GM12878 (cell line): ENCODE results near the gene MED13. TPM values are rescaled to one million over a fixed set of nuclear protein-coding genes. Genes with fewer than 3 reads are reported as not detected.

ENCODE experiments used
- ATF7 ChIP-seq: fragments of 450-650 bp; IDR thresholded peaks from 2 replicates; pipeline ENCODE4 v1.6.1; 2016; ENCODE audit warnings: low read depth, mild to moderate bottlenecking
- BMI1 ChIP-seq: fragments of 450-650 bp; IDR thresholded peaks from 2 replicates; pipeline ENCODE4 v1.6.1; 2016; ENCODE audit warnings: mild to moderate bottlenecking, moderate library complexity, borderline replicate concordance
- CBFB ChIP-seq: IDR thresholded peaks from 2 replicates; pipeline ENCODE4 v1.6.1; 2016; ENCODE audit warnings: antibody characterized with exemption, low read depth
- CHD4 ChIP-seq: fragments of 200-600 bp; sonication (generic); IDR thresholded peaks from 2 replicates; pipeline ENCODE4 v1.6.1; 2016; ENCODE audit warnings: mild to moderate bottlenecking
- CREM ChIP-seq: IDR thresholded peaks from 2 replicates; pipeline ENCODE4 v1.6.1; 2014; ENCODE audit warnings: antibody characterized with exemption, low read depth
- EGR1 ChIP-seq, 2 experiments: IDR thresholded peaks; 1 replicate in 1 of 2; 2 replicates in 1 of 2; pipeline ENCODE4 v1.6.1; 2011 to 2012; ENCODE audit warnings: low read depth in 2 of 2, low read length in 2 of 2, borderline replicate concordance in 1 of 2, mild to moderate bottlenecking in 1 of 2, moderate library complexity in 1 of 2
- GABPA ChIP-seq: IDR thresholded peaks from 2 replicates; pipeline ENCODE4 v1.6.1; 2014; ENCODE audit warnings: antibody characterized with exemption, low read depth, mild to moderate bottlenecking, inconsistent platforms
- GATAD2B ChIP-seq: fragments of 450-650 bp; conservative IDR thresholded peaks from 2 replicates; pipeline ENCODE4 v1.6.1; 2017; ENCODE audit warnings: low read depth, mild to moderate bottlenecking, moderate library complexity
- NBN ChIP-seq: fragments of 450-650 bp; IDR thresholded peaks from 2 replicates; pipeline ENCODE4 v1.6.1; 2016
- NFIC ChIP-seq: IDR thresholded peaks from 2 replicates; pipeline ENCODE4 v1.6.1; 2012; ENCODE audit warnings: low read depth, mild to moderate bottlenecking, inconsistent platforms, low read length, moderate library complexity
- NFXL1 ChIP-seq: fragments of 450-650 bp; IDR thresholded peaks from 2 replicates; pipeline ENCODE4 v1.6.1; 2017; ENCODE audit warnings: antibody characterized with exemption, mild to moderate bottlenecking, borderline replicate concordance
- PAX5 ChIP-seq: IDR thresholded peaks from 2 replicates; pipeline ENCODE4 v1.6.1; 2011; ENCODE audit warnings: low read depth, low read length, borderline replicate concordance
- PML ChIP-seq: IDR thresholded peaks from 2 replicates; pipeline ENCODE4 v1.6.1; 2012; ENCODE audit warnings: low read length, inconsistent platforms
- POLR2A ChIP-seq: IDR thresholded peaks from 2 replicates; pipeline ENCODE4 v1.6.1; 2011; ENCODE audit warnings: low read depth, mild to moderate bottlenecking, low read length
- POU2F2 ChIP-seq: IDR thresholded peaks from 3 replicates; pipeline ENCODE4 v1.6.1; 2011; ENCODE audit warnings: low read depth, mild to moderate bottlenecking, low read length, borderline replicate concordance
- RBBP5 ChIP-seq: fragments of 200-600 bp; sonication (generic); conservative IDR thresholded peaks from 2 replicates; pipeline ENCODE4 v1.6.1; 2016
- SIX5 ChIP-seq: IDR thresholded peaks from 2 replicates; pipeline ENCODE4 v1.6.1; 2011; ENCODE audit warnings: mild to moderate bottlenecking, low read depth, low read length, moderate library complexity; ENCODE audit not compliant: severe bottlenecking
- SREBF2 ChIP-seq: IDR thresholded peaks from 2 replicates; pipeline ENCODE4 v1.6.1; 2012; ENCODE audit warnings: mild to moderate bottlenecking, low read length
- SRF ChIP-seq, 2 experiments: IDR thresholded peaks; 2 replicates each; pipeline ENCODE4 v1.6.1; 2011; ENCODE audit warnings: low read depth in 2 of 2, low read length in 2 of 2, mild to moderate bottlenecking in 1 of 2, moderate library complexity in 1 of 2
- TCF12 ChIP-seq: IDR thresholded peaks from 2 replicates; pipeline ENCODE4 v1.6.1; 2011; ENCODE audit warnings: low read depth, mild to moderate bottlenecking, low read length
- TCF7 ChIP-seq: IDR thresholded peaks from 2 replicates; pipeline ENCODE4 v1.6.1; 2014; ENCODE audit warnings: antibody characterized with exemption, borderline replicate concordance
- YBX1 ChIP-seq: fragments of 450-650 bp; IDR thresholded peaks from 2 replicates; pipeline ENCODE4 v1.6.1; 2016; ENCODE audit warnings: antibody characterized with exemption
- polyA plus RNA-seq, 11 experiments: library from polyadenylated mRNA; depleted of rRNA in 4 of 11; unstranded in 6 of 11; stranded (reverse) in 5 of 11; fragments of >200 nt; fragmentation: Nextera tagmentation in 4 of 11; fragmentation: Illumina TruSeq in 1 of 11; extraction: Ambion mirVana in 4 of 11; extraction: Trizol in 1 of 11; gene quantifications; 1 replicate in 1 of 11; 2 replicates in 10 of 11; pipeline versions ENCODE4 v1.2.1 to v1.2.3, GENCODE V29; 2011 to 2016; ENCODE audit warnings: inconsistent platforms in 2 of 11, missing spikeins in 2 of 11, low read depth in 1 of 11
- total RNA-seq, 4 experiments: library from RNA; depleted of rRNA in 3 of 4; stranded (reverse); fragments of >200 nt in 3 of 4; fragmentation: Illumina TruSeq in 1 of 4; extraction: Trizol in 1 of 4; gene quantifications; 2 replicates each; pipeline versions ENCODE4 v1.2.1 to v1.2.3, GENCODE V29; 2013 to 2021
- TF ChIP-seq, protein P1 (sequence below): IDR thresholded peaks from 2 replicates; pipeline ENCODE4 v1.6.1; 2012; ENCODE audit warnings: low read depth, low read length, improper control_type of control experiment
- TF ChIP-seq, protein P2 (sequence below): IDR thresholded peaks from 2 replicates; pipeline ENCODE4 v1.6.1; 2011; ENCODE audit warnings: mild to moderate bottlenecking, low read depth, low read length, moderate library complexity; ENCODE audit not compliant: insufficient replicate concordance
- TF ChIP-seq, protein P3 (sequence below): fragments of 450-650 bp; IDR thresholded peaks from 2 replicates; pipeline ENCODE4 v1.6.1; 2016; ENCODE audit warnings: mild to moderate bottlenecking
- TF ChIP-seq, protein P4 (sequence below): fragments of 450-650 bp; IDR thresholded peaks from 2 replicates; pipeline ENCODE4 v1.6.1; 2016; ENCODE audit warnings: mild to moderate bottlenecking
- TF ChIP-seq, protein P5 (sequence below): fragments of 450-650 bp; conservative IDR thresholded peaks from 2 replicates; pipeline ENCODE4 v1.6.1; 2017; ENCODE audit warnings: mild to moderate bottlenecking, moderate library complexity

Gene MED13
- total and polyA plus RNA-seq, 10 of the 15 experiments (the other 5 are each of a cell fraction or from before 2014, with no cell fraction given): 4.6 to 49.7 (median 21.3) TPM

DNA sequence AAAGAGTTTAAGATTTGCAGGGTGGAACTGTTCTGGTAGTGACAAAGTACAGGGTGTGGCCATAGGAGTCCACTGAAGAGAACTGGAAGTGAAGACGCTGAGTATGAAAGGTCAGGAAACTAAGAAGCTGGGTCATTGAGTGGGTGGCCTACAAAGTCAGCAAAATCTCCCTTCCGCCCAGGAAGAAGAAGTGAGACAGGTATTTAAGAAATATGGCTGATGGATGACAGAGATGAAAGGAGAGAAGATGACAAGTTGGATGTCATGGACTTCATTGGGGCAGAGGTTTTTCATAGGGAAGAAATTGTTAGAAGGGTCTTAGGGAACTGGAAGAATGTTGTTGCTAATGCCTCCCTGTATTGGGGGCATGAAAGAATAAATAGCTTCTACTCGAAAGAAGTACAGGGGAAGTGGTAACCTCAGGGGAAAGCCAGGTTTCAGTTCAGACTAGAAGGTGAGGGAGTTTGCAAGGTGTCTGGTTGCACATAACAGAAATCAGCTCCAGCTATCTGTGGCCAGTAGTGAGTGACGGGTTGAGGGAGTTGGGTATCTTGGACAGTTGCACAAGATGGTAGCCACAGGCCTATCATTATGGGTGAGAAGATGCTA is 33.6 kb upstream of the MED13 start (continued):
- TF ChIP-seq CBFB (peak; percentile 58; the same call in 1 of the 2 replicates), YBX1 (no peak), POU2F2 (peak; percentile 51; the same call in 2 of the 3 replicates), TCF12 (no peak), SRF (IDR thresholded peaks at IDR 0.05; ENCODE audit: low read depth in 2 of 2, low read length in 2 of 2) (no peak), PAX5 (peak; percentile 74), SIX5 (no peak), RBBP5 (0 out of 2 replicates have a peak, but pooled peaks have one; percentile 47), ATF7 (peak; percentile 78), NFIC (peak; percentile 93), TCF7 (peak; percentile 72), BMI1 (peak; percentile 81; the same call in 1 of the 2 replicates), CREM (peak; percentile 75), PML (peak; percentile 73; the same call in 1 of the 2 replicates), POLR2A (no peak), CHD4 (no peak), SREBF2 (no peak), NFXL1 (no peak), EGR1 (IDR thresholded peaks at IDR 0.05; ENCODE audit: borderline replicate concordance in 1 of 2, low read depth in 2 of 2, low read length in 2 of 2) (peak in 1 of 2 experiments; percentile 87; a peak in 2 of 3 replicates), GABPA (peak; percentile 56; the same call in 1 of the 2 replicates), NBN (peak; percentile 93; the same call in 1 of the 2 replicates), GATAD2B (0 out of 2 replicates have a peak, but pooled peaks have one; percentile 51)
- TF ChIP-seq, protein P1, sequence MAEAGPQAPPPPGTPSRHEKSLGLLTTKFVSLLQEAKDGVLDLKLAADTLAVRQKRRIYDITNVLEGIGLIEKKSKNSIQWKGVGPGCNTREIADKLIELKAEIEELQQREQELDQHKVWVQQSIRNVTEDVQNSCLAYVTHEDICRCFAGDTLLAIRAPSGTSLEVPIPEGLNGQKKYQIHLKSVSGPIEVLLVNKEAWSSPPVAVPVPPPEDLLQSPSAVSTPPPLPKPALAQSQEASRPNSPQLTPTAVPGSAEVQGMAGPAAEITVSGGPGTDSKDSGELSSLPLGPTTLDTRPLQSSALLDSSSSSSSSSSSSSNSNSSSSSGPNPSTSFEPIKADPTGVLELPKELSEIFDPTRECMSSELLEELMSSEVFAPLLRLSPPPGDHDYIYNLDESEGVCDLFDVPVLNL: no peak
- TF ChIP-seq, protein P2, sequence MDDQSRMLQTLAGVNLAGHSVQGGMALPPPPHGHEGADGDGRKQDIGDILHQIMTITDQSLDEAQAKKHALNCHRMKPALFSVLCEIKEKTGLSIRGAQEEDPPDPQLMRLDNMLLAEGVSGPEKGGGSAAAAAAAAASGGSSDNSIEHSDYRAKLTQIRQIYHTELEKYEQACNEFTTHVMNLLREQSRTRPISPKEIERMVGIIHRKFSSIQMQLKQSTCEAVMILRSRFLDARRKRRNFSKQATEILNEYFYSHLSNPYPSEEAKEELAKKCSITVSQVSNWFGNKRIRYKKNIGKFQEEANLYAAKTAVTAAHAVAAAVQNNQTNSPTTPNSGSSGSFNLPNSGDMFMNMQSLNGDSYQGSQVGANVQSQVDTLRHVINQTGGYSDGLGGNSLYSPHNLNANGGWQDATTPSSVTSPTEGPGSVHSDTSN: peak; percentile 82
- TF ChIP-seq, protein P3, sequence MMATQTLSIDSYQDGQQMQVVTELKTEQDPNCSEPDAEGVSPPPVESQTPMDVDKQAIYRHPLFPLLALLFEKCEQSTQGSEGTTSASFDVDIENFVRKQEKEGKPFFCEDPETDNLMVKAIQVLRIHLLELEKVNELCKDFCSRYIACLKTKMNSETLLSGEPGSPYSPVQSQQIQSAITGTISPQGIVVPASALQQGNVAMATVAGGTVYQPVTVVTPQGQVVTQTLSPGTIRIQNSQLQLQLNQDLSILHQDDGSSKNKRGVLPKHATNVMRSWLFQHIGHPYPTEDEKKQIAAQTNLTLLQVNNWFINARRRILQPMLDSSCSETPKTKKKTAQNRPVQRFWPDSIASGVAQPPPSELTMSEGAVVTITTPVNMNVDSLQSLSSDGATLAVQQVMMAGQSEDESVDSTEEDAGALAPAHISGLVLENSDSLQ: peak; percentile 93
- TF ChIP-seq, protein P4, sequence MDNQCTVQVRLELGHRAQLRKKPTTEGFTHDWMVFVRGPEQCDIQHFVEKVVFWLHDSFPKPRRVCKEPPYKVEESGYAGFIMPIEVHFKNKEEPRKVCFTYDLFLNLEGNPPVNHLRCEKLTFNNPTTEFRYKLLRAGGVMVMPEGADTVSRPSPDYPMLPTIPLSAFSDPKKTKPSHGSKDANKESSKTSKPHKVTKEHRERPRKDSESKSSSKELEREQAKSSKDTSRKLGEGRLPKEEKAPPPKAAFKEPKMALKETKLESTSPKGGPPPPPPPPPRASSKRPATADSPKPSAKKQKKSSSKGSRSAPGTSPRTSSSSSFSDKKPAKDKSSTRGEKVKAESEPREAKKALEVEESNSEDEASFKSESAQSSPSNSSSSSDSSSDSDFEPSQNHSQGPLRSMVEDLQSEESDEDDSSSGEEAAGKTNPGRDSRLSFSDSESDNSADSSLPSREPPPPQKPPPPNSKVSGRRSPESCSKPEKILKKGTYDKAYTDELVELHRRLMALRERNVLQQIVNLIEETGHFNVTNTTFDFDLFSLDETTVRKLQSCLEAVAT: peak; percentile 80
- TF ChIP-seq, protein P5, sequence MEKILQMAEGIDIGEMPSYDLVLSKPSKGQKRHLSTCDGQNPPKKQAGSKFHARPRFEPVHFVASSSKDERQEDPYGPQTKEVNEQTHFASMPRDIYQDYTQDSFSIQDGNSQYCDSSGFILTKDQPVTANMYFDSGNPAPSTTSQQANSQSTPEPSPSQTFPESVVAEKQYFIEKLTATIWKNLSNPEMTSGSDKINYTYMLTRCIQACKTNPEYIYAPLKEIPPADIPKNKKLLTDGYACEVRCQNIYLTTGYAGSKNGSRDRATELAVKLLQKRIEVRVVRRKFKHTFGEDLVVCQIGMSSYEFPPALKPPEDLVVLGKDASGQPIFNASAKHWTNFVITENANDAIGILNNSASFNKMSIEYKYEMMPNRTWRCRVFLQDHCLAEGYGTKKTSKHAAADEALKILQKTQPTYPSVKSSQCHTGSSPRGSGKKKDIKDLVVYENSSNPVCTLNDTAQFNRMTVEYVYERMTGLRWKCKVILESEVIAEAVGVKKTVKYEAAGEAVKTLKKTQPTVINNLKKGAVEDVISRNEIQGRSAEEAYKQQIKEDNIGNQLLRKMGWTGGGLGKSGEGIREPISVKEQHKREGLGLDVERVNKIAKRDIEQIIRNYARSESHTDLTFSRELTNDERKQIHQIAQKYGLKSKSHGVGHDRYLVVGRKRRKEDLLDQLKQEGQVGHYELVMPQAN: no peak
